PC-9 (cell line): ENCODE measurements around the gene SPARC. TPM values are rescaled to one million over a fixed set of nuclear protein-coding genes. Genes with fewer than 3 reads are reported as not detected.

Experiments used
- BruUV-seq: library from RNA; stranded (reverse); fragments of 400-500 nt; replicated peaks from 2 replicates; lab custom pipeline; 2021; lab: Mats Ljungman, UMichigan
- CTCF ChIA-PET: fragments of 300-600 bp; sonication (Branson Sonifier 250); formaldehyde crosslinking; loops from one replicate; lab custom pipeline; 2022; ENCODE audit warnings: antibody characterized with exemption; lab: Charles Lee
- POLR2A ChIA-PET: fragments of 300-600 bp; sonication (Branson Sonifier 250); formaldehyde crosslinking; loops from one replicate; lab custom pipeline; 2022; ENCODE audit warnings: antibody characterized with exemption; ENCODE audit not compliant: unreplicated experiment; lab: Charles Lee
- DNase-seq, 2 experiments: peaks; one replicate each; pipeline versions ENCODE4 v3.0.0 to v3.0.0-alpha.2; 2015 to 2022; ENCODE audit warnings: mixed read lengths in 1 of 2
- H2AFZ ChIP-seq: fragments of 200-600 bp; sonication (generic); 2 replicates; pipeline ENCODE4 v1.8.1; 2017; ENCODE audit warnings: antibody characterized with exemption
- H3F3A ChIP-seq: fragments of 200-600 bp; sonication (generic); 2 replicates; pipeline ENCODE4 v1.8.1; 2017; ENCODE audit warnings: antibody characterized with exemption, mild to moderate bottlenecking, low read depth; ENCODE audit not compliant: insufficient read depth
- H3K27ac ChIP-seq: fragments of 200-600 bp; sonication (generic); 2 replicates; pipeline ENCODE4 v1.6.1; 2016; ENCODE audit warnings: mixed run types
- H3K27me3 ChIP-seq: fragments of 200-600 bp; sonication (generic); 2 replicates; pipeline ENCODE4 v1.6.1; 2016; ENCODE audit warnings: low read depth, mixed run types; ENCODE audit not compliant: insufficient read depth
- H3K36me3 ChIP-seq: fragments of 200-600 bp; sonication (generic); 2 replicates; pipeline ENCODE4 v1.6.1; 2016; ENCODE audit warnings: low read depth, mixed run types
- H3K4me1 ChIP-seq: fragments of 200-600 bp; sonication (generic); replicated peaks from 2 replicates; pipeline ENCODE4 v1.6.1; 2016; ENCODE audit warnings: mixed run types; ENCODE audit not compliant: insufficient read depth
- H3K4me2 ChIP-seq: fragments of 200-600 bp; sonication (generic); 2 replicates; pipeline ENCODE4 v1.6.1; 2017; ENCODE audit warnings: mixed run types
- H3K4me3 ChIP-seq: fragments of 200-600 bp; sonication (generic); 2 replicates; pipeline ENCODE4 v1.6.1; 2016; ENCODE audit warnings: mixed run types
- H3K79me2 ChIP-seq: fragments of 200-600 bp; sonication (generic); 2 replicates; pipeline ENCODE4 v1.6.1; 2017; ENCODE audit warnings: low read depth, mixed run types
- H3K9me2 ChIP-seq: fragments of 200-600 bp; sonication (generic); 2 replicates; pipeline ENCODE4 v1.8.1; 2017; ENCODE audit warnings: mild to moderate bottlenecking; ENCODE audit not compliant: insufficient read depth
- H3K9me3 ChIP-seq: fragments of 200-600 bp; sonication (generic); 2 replicates; pipeline ENCODE4 v1.8.1; 2016; ENCODE audit warnings: low read depth; ENCODE audit not compliant: insufficient read depth
- H4K20me1 ChIP-seq: fragments of 200-600 bp; sonication (generic); 2 replicates; pipeline ENCODE4 v1.8.1; 2017; ENCODE audit not compliant: insufficient read depth
- CTCF ChIP-seq: fragments of 200-600 bp; sonication (generic); conservative IDR thresholded peaks from 2 replicates; pipeline ENCODE4 v1.6.1; 2017; ENCODE audit warnings: mixed run types, antibody characterized with exemption, mild to moderate bottlenecking, moderate library complexity
- EZH2 ChIP-seq: fragments of 200-600 bp; sonication (generic); IDR thresholded peaks from 2 replicates; pipeline ENCODE4 v1.8.0; 2017; ENCODE audit warnings: antibody characterized with exemption, low read depth
- intact Hi-C: fragments of 100-400 bp; cut with micrococcal nuclease; formaldehyde crosslinking; loops from one replicate; pipeline ENCODE4 v1.10.0; 2022; ENCODE audit not compliant: unreplicated experiment
- total RNA-seq: library from RNA; stranded (reverse); gene quantifications from 2 replicates; pipeline ENCODE4 v1.2.3, GENCODE V29; 2021

SPARC gene
- total RNA-seq, 1 experiment from 2014 or later: 84.1 TPM

GRCh38 chr5:151697452-151697851 lies 10.7 kb upstream of the SPARC start:
- H3K4me2 ChIP-seq: no peak overlapping the region
- no TSS peak for BruUV-seq
- no peaks in the 10 kb centered on the region for H3K27me3 ChIP-seq
- H3K4me3 ChIP-seq: no peak overlapping the region
- no peaks in the 10 kb centered on the region for H3K36me3 ChIP-seq
- H2AFZ ChIP-seq: no peak overlapping the region
- no peak overlapping the region for H3K27ac ChIP-seq
- no peaks in the 10 kb centered on the region for H3K9me3 ChIP-seq
- DNase-seq: no peak
- H3F3A ChIP-seq: no peaks in the 10 kb centered on the region; the same call in 1 of the 2 replicates
- ChIA-PET POLR2A (no interaction called here), CTCF (no interaction called here)
- no peak for TF ChIP-seq EZH2
- H4K20me1 ChIP-seq: no peaks in the 10 kb centered on the region
- peaks cover 15% of the 10 kb centered on the region for H3K4me1 ChIP-seq
- intact Hi-C loops: no loop called here
- H3K9me2 ChIP-seq: no peaks in the 10 kb centered on the region
- no peaks in the 10 kb centered on the region for H3K79me2 ChIP-seq

GRCh38 chr5:151696470-151697061 lies 9.9 kb upstream of the SPARC start:
- H3K4me2 ChIP-seq: no peak overlapping the region
- peaks cover 24% of the 10 kb centered on the region for H3K4me1 ChIP-seq
- intact Hi-C loops: no loop called here
- H3K4me3 ChIP-seq: no peak overlapping the region
- H3K27me3 ChIP-seq: no peaks in the 10 kb centered on the region
- no peaks in the 10 kb centered on the region; the same call in 1 of the 2 replicates for H3F3A ChIP-seq
- DNase-seq: no peak
- no peaks in the 10 kb centered on the region for H3K79me2 ChIP-seq
- ChIA-PET CTCF (no interaction called here), POLR2A (no interaction called here)
- H3K36me3 ChIP-seq: no peaks in the 10 kb centered on the region
- no peaks in the 10 kb centered on the region for H3K9me2 ChIP-seq
- BruUV-seq: no TSS peak
- H3K9me3 ChIP-seq: no peaks in the 10 kb centered on the region
- no peak overlapping the region for H3K27ac ChIP-seq
- H4K20me1 ChIP-seq: no peaks in the 10 kb centered on the region
- TF ChIP-seq EZH2: no peak
- no peak for TF ChIP-seq CTCF
- no peak overlapping the region for H2AFZ ChIP-seq

- peaks cover 27% of the 10 kb centered on the region for H3K4me1 ChIP-seq
- no peaks in the 10 kb centered on the region for H4K20me1 ChIP-seq
- ChIA-PET CTCF (no interaction called here), POLR2A (no interaction called here)
- H2AFZ ChIP-seq: no peak overlapping the region
- DNase-seq: no peak
- no TSS peak for BruUV-seq
- H3K27me3 ChIP-seq: no peaks in the 10 kb centered on the region
- H3K9me3 ChIP-seq: no peaks in the 10 kb centered on the region
- no peak overlapping the region for H3K4me3 ChIP-seq
- H3K4me2 ChIP-seq: no peak overlapping the region
- no peaks in the 10 kb centered on the region; the same call in 1 of the 2 replicates for H3F3A ChIP-seq
- H3K9me2 ChIP-seq: no peaks in the 10 kb centered on the region
- H3K27ac ChIP-seq: no peak overlapping the region
- H3K36me3 ChIP-seq: no peaks in the 10 kb centered on the region
- TF ChIP-seq EZH2 (no peak), CTCF (no peak)
- intact Hi-C loops: no loop called here
- H3K79me2 ChIP-seq: no peaks in the 10 kb centered on the region
These were observed 8.7 kb upstream of the SPARC start for GRCh38 chr5:151695464-151695863.
